NOMO-1 treated with DMSO at 0.1 percent for 48 hours (cell line): ENCODE data around the gene EFCAB8.
"Not testable (repeated sequence)": the region's sequence is repeated elsewhere in the genome, so short reads cannot be mapped to it uniquely, and the experiment has no call there.

ENCODE experiments used
- DNase-seq: peaks from one replicate; lab custom pipeline; 2025; ENCODE audit not compliant: unreplicated experiment; lab: John Stamatoyannopoulos, UW

Gene EFCAB8

DNA sequence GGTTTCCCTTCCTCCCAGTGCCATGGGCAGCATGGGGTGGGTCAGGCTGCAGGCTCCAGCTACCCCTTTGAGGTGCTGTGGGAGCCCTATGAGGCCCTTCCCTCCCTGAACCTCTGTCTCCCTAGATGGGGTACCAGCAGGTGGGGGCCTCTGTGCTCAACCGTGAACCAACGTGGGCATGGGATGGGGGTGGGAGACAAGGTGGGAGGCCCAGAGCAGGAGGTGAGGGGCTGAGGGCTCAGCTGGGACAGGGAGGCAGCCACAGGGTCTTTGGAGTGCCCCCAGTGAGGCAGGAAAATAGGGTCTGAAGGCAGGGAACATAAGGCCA lies 112.2 kb downstream of the EFCAB8 start:
- DNase-seq, result no peak

DNA sequence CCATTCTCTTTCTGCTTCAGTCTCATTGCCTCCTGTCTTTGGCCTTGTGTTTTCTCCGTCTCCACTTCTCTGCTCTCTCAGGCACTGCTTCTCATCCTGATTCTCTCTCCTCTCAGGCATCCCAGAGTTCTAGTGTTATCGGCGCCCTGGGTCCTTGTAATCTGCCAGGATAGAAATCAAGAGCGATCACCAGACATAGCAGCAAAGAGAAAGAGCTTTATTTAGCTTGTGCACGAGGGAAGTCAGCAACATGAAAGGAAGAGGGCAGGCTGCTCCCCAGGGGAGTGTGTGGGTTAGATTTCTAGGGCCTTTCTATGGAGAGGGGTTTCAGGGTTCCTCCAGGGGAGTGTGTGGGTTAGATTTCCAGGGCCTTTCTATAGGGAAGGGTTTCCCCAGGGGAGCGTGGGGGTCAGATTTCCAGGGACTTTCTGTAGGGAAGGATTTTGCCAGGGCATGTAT lies 113.0 kb downstream of the EFCAB8 start:
- no peak for DNase-seq

DNA sequence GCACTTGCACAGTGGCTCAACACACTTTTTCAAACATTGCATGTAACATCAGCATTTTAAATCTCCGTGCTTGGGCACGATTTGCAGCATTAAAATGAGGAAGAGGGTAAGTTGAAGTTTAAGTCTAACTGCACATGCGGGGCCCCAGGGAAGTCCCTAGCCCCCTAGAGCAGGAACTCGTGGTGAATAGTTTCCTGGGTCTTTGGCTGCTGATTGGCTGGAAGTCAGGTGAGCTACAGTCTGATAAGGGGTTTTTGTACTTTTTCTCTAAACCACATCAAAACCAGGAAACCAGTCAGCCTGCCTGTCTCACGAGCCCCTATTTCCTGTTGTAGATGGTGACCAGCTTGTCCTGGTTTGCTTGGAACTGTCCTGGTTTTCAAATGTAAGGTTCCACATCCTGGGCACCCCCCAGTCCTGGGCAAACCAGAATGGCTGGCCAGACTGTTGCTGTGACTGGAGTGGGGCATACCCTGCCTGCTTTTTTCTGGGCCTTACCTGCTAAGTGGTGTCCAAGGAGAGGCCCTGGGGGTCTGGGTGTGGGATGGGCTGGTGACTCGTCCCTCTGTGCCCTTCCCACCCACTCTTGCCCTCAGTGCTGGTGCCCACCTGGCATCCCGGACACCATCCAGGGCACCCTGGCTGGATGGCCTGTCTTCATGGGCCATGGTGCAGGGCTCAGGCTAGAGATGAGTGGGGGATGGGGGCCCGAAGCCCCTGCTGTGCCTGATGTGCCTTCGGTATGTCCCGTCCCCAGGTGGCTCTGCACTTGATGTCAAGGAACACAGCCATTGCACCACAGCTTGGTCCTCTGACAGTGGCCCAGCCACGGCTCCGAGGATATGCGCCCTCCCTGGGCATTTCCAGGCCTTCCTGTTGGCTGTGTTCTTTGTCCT lies 113.7 kb downstream of the EFCAB8 start:
- peak; percentile 43 for DNase-seq

DNA sequence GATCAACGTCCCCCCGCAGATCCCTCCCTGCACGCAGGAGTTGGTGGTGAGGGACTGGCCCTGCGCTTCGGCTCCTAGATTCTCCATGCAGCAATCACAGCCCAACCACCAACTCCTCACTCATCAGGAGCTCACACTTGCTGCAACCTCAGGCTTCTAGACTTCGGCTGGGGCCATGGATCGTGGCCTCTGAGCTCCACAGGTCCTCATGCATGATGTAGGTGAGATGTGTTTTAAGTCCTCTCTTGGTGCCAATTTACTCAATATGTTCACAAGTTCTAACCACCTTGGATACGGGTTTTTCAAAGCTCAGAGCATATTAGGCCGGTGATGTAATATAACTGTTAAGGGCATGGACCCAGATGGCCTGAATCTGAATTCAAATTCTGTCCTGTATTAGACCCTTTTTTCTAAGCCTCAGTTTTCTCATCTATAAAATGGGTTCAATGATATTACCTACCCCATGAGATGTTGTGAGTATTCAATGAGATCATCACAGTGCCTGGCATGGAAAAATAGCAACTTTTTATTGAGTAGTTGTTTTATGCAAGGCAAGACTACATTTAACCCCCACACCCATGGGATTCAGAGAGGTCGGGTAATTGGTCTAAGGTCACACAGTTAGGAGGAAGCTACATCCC lies 114.5 kb downstream of the EFCAB8 start:
- DNase-seq, result no peak

DNA sequence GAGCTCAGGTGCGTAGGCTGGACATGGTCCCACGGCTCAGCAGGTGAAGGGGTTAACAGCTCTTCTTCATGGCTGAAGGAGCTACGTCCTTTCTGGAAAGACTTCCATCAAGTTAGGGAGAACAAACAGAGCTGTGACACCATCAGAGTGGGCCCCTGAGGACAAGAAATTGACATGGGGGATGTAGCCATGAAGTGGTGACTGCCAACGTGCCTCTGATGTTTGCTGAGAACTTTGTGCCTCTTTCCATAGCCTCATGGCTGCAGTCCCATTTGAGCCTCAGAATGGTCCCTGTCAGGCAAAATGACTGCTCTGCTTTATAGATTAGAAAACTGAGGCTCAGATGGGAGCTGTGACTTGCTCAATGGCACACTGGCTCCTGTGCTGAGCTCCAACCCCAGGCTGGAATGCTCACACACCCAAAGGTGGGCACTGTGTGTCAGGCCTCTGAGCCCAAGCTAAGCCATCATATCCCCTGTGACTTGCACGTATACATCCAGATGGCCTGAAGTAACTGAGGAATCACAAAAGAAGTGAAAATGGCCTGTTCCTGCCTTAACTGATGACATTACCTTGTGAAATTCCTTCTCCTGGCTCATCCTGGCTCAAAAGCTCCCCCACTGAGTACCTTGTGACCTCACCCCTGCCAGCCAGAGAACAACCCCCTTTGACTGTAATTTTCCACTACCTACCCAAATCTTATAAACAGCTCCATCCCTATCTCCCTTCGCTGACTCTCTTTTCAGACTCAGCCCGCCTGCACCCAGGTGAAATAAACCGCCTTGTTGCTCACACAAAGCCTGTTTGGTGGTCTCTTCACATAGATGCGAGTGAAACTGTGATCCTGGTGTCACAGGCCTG lies 115.7 kb downstream of the EFCAB8 start:
- not testable (repeated sequence) for DNase-seq

DNA sequence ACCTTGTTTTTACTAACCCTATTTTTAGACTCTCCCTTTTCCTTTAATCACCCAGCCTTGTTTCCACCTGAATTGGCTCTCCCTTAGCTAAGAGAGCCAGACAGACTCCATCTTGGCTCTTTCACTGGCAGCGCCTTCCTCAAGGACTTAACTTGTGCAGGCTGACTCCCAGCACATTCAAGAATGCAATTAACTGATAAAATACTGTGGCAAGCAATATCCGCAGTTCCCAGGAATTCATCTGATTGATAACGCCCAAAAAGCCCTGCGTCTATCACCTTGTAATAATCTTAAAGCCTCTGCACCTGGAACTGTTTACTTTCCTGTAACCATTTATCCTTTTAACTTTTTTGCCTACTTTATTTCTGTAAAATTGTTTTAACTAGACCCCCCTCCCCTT lies 116.4 kb downstream of the EFCAB8 start:
- not testable (repeated sequence) for DNase-seq

DNA sequence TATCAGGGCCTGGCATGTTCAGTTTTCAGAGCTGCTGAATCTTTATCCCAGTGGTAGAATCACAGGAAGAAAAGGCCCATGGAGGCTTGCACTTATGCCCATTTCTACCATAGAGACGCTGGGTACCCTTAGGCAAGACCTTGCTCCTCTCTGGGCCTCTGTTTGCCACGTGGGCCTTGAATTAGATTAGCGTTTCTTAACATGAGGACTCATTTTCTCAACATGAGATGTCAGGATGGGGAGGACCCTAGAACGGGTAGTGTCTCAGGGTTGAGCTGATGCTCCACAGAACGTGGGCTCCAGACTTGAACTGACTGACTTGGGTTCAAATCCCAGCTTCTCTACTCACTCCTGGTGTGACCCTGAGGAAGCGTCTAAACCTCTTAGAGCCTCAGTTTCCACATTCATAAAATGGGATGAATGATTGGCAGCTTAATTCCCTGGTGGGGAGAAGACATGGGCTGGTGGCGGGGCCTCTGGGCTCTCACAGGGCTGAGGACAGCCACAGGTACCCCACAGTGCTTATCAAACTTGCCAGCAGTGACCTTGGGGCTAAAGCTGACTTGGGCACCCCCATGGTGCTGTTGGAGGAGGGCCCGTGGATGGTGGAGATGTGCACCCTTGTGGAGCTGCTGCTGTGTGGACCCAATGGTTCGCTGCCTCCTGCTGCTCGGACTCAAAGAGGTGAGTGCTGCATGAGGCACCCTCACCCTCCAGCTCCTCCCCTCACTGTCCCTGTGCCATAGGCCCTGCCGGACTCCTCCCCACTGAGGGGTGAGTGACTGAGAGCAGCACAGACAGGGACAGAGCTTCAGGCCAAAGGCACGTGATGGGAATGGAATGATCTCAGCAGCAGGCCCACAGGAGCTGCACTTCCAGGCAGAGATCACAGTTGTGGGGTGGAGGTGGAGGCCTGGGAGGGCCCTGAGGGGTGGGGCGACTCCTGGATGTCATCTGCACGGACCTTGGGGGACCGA lies 117.3 kb downstream of the EFCAB8 start:
- no peak for DNase-seq

DNA sequence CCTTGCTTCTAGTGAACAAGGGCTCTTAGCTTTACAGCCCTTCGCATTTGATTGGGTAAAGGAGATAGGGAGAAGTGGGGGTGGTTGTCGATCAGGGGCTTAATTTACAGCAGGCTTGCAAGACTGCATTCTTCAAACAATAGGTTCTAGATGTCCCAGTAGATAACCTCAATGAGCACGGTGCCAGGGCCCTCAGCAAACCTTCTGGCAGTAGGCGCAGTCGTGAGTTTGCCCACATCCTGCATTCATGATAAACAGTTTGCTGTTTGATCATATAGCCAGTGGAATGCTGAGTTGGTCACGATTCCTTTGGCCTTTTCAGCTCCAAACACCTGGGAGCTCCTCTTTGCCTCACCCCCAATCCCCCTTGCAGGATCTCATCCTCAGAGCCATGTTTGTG lies 118.0 kb downstream of the EFCAB8 start:
- DNase-seq, result no peak

DNA sequence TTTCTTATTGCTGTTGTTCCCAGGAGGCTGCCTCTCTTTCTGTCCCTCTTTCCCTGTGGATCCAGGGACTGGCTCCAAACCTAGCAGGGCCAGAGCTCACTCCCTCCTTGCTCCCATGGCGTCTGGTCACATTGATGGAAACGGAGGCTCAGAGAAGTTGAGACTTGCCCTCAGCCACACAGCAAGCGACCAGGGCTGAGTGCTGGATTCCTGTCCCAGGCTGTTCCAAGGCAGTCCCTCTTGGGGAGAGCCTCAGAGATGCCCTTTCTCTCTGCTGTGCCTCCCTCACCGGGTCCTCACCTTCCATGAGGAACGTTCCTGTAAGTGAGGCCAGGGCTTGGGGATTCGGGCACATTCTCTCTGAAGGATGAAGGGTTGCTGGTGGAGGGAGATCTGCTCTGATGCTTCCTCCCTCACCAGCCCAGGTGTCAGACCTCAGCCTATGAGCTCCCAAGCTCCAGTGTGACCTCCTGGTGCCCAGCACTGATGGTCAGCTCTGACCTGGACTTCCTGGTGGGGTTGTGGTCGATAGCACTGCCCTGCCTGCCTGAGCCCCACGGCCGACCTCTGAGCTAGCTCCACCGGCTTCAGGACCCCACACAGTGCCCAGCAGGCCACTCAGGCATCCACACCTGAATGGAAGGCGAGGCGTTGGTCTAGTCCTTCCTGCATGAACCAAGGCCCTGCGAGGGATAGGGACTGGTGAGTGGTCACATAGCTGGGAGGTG lies 118.7 kb downstream of the EFCAB8 start:
- no peak for DNase-seq

DNA sequence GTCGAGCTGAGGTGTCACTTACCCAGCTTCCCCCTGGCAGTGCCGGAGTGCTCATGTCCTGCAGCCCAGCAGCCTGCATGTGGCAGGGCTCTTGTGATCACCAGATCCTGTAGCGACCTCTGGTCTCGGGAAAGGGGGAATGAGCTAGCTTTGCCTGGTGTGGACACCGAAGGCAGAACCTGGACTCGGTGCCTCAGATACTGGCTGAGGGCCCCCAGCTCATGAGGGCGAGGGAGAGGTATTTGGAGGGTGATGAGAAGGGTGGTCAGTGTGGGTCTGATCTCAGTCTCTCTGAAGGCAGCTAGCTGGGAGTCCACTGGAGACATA lies 119.2 kb downstream of the EFCAB8 start:
- no peak for DNase-seq

DNA sequence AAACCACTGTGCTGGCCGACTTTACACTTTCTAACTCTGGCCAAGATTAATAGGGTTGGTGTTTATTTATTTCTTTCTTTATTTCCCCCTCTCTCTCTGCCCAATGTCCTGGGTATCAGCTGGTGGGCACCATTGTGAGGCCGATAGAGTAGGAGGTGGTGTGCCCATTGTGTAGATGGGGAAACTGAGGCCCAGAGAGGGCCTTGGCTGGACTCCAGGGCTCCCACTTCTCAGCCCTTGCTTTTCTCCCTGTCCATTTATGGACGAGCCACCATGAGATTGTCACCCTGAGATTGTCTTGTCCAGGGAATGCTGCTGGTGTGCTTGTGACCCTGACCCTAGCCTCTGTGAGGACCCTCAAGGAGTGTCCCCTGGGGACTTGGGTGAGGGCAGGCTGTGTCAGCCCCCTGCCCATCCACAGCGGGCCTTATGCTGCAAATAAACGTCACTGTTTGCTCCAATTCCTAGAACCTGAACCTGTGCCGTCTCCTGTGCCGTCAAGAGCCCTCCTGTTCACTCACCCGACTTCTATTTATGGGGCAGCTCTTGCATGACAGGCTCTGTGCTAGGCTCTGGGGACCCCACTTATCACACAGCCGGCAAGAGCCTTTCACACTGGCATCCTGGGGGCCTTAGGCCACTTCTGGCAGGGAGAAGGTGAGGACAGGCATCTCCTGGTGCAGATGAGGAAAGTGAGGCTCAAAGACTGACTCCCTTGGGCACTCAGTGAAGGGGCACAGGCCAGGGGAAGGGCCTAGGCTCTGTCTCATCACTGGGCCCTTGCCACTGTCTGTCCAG lies 120.7 kb downstream of the EFCAB8 start:
- DNase-seq, result no peak

DNA sequence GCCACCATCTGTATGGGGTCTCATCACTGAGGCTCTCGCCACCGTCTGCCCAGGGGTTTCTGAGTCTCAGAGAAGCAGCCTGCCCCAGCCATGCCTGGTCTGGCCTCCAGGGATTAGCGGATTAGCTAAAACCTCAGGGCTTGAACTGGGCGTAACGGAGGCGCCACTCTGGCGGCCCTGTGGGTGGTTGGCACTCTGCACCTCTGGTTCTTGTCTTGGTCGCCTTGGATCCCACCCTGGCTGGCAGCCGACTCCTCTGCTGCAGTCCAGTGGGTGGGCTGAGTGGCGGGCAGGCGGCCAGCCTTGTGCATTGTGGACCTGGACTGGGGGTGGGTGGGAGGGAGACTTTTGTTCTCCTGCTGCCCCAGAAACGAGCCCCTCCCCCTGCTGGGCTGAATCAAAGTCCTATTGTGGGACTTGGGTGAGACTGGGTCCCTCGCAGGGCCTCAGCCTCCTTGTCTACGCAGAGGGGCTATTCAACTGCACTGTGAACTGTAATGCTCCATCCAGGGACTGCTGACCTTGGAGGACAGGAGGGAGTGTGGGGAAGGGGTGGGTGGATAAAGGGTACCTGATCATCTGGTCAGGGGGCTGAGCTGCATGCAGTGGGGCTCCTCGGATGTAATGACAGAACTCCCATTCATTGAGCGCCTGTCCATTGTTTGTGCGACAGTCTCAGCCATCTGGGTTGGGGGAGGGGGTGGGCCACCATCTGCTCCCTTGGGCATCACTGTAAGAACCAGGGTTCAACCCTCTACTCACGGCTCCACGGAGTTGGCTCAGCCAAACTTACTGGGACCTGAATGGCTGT lies 121.6 kb downstream of the EFCAB8 start:
- no peak for DNase-seq

DNA sequence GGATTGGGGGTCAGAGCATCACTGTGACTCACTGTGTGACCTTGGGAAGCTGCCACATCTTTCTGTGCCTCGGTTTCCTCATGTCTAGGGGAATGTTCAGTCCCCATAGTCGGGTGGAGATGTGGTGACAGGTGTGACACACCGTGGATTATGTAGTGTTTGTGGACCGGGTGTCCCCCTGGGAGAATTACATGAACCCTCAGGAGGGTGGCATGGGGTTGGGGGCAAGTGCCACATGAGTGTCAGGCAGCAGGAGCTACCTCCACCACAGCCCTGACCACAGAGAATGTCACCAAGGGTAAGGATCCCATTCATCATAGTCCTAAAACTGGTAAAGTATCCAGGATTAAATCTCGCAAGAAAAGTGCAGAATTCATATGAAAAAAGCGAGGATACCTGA lies 122.3 kb downstream of the EFCAB8 start:
- DNase-seq, result no peak

DNA sequence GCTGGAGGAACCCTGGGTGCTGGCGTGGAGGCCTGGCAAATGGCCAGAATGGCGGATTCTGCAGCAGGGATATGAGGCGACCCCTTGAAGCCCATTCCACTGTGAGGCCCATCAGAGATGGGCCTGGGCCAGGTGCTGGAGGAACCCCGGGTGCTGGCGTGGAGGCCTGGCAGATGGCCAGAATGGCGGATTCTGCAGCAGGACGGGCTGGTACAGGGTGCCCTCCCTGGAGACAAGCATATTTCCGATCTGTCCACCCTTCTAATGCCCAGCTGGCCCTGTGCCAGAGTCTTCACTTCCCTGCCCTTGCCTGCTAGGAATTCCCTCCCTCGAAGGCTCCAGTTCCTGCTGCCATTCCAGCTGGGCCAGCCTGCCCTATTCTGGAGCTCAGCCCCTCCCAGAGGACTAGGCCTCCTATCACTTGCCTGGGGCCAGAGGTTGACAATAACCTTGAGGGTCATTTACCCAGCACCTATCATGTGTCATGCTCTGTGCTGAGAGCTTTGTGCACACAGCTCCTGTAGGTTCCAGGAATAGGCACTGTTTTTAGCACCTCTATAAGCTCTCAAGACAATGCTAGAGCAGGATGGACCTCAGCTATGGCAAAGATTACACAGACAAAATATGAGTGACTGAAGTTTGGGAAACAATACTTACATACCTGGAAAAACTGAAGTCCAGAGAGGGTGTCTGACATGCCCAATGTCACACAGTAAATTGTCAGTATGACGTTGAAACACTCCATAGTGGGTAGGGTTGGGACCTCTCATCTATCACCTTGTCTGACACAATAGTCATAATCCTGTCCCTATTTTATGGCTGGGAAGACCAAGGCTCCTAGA lies 124.1 kb downstream of the EFCAB8 start:
- no peak for DNase-seq

DNA sequence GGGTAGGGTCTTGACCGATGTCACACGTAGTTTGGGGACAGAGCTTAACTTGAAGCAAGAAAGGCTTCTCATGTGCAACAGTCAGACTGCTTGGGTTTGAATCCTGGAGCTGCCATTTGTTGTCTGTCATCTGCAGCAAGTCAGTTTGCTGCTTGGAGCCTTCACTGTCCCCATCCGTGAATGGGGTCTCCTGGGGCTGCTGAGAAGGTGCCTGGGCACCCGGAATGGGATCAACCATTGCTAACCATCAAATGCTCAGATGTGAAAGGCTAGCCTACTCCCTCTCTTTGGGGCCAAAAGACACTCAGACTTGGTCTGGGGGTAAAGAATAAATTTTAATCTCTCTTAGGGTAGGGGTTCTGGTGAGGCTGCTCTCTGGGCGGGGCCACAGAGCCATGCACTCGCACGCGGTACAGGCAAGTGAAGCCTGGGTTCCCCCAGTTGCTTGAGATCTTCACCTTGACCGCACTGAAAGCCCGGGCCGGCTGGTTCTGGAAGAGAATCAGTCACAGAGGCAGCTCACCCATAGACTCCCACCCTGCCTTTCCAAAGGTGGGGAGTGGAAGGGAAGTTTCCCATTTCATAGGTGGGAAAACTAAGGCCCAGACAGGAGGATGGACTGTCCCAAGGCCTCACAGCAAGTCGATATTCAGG lies 124.9 kb downstream of the EFCAB8 start:
- no peak for DNase-seq

DNA sequence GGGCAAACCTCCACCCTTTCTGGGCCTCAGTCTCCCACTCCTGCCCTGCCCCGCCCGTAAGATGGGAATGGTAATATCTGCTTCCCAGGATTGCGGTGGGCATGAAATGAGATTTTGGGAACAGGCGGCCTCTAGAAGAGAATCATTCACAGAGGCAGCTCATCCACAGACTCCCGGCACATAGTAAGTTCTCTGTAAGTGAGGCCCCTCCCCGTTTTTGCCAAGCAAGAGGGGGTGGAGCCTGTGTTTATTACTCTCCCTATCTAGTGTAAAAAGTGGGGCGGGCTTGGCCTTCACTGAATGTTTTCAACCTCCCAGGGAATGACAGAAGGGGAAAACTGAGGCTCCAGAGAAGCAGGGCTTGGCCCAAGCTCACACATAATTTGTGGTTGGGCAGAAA lies 125.5 kb downstream of the EFCAB8 start:
- no peak for DNase-seq
